IMR-90 (cell line): ENCODE data around the gene NCAPH2. TPM values are rescaled to one million over a fixed set of nuclear protein-coding genes. Genes with fewer than 3 reads are reported as not detected.

Experiments
- ATAC-seq: fragments of 200-7000 bp; cut with Tn5 transposase; 2 replicates; pipeline ENCODE4 v1.9.1; 2020; ENCODE audit warnings: low read depth, mild to moderate bottlenecking, moderate library complexity
- BruUV-seq: library from RNA; stranded (reverse); fragments of 400-500 nt; replicated peaks from 2 replicates; lab custom pipeline; 2021; lab: Mats Ljungman, UMichigan
- CTCF ChIA-PET: fragments of 300-600 bp; formaldehyde crosslinking; extraction: SDS; loops from one replicate; lab custom pipeline; 2021; ENCODE audit warnings: antibody characterized with exemption; lab: Yijun Ruan, JAX
- POLR2A ChIA-PET: fragments of 300-600 bp; sonication (Branson Sonifier 250); formaldehyde crosslinking; loops from one replicate; lab custom pipeline; 2022; ENCODE audit warnings: antibody characterized with exemption; ENCODE audit not compliant: unreplicated experiment; lab: Charles Lee
- DNase-seq: peaks from one replicate; pipeline ENCODE4 v3.0.0; 2013
- H2AFZ ChIP-seq: replicated peaks from 2 replicates; pipeline ENCODE3; 2013; ENCODE audit warnings: low read length, mild to moderate bottlenecking; ENCODE audit not compliant: poor library complexity
- H2AK5ac ChIP-seq: 2 replicates; pipeline ENCODE4 v1.6.1; 2013; ENCODE audit warnings: low read depth, low read length, inconsistent platforms
- H2AK9ac ChIP-seq: replicated peaks from 2 replicates; pipeline ENCODE3; 2013; ENCODE audit warnings: mild to moderate bottlenecking, low read depth, low read length, moderate library complexity; ENCODE audit not compliant: poor library complexity
- H2BK120ac ChIP-seq: 2 replicates; pipeline ENCODE4 v1.6.1; 2013; ENCODE audit warnings: low read depth, low read length, inconsistent platforms
- H2BK15ac ChIP-seq: 3 replicates; pipeline ENCODE4 v1.6.1; 2013; ENCODE audit warnings: low read depth, low read length, inconsistent platforms
- H2BK20ac ChIP-seq: 2 replicates; pipeline ENCODE4 v1.6.1; 2013; ENCODE audit warnings: low read depth, mild to moderate bottlenecking, inconsistent platforms, low read length, moderate library complexity
- H2BK5ac ChIP-seq: 2 replicates; pipeline ENCODE4 v1.6.1; 2013; ENCODE audit warnings: mild to moderate bottlenecking, low read depth, low read length, inconsistent platforms; ENCODE audit not compliant: poor library complexity, severe bottlenecking
- H3K14ac ChIP-seq: replicated peaks from 2 replicates; pipeline ENCODE4 v1.6.1; 2013; ENCODE audit warnings: low read depth, low read length, inconsistent platforms
- H3K18ac ChIP-seq: 2 replicates; pipeline ENCODE4 v1.6.1; 2013; ENCODE audit warnings: low read depth, low read length, control low read depth
- H3K23ac ChIP-seq: 2 replicates; pipeline ENCODE4 v1.6.1; 2013; ENCODE audit warnings: low read depth, low read length, inconsistent platforms
- H3K27ac ChIP-seq: 2 replicates; pipeline ENCODE4 v1.5.1; 2013; ENCODE audit warnings: mild to moderate bottlenecking, control low read depth, low read length; ENCODE audit not compliant: insufficient read depth
- H3K27me3 ChIP-seq: 2 replicates; pipeline ENCODE4 v1.6.1; 2013; ENCODE audit warnings: low read length; ENCODE audit not compliant: control insufficient read depth, insufficient read depth
- H3K36me3 ChIP-seq: 2 replicates; pipeline ENCODE4 v1.6.1; 2013; ENCODE audit warnings: low read length, mixed read lengths; ENCODE audit not compliant: control insufficient read depth, insufficient read depth
- H3K4ac ChIP-seq: 2 replicates; pipeline ENCODE4 v1.6.1; 2013; ENCODE audit warnings: low read depth, low read length, inconsistent platforms
- H3K4me1 ChIP-seq: 2 replicates; pipeline ENCODE4 v1.6.1; 2013; ENCODE audit warnings: low read length, mixed read lengths; ENCODE audit not compliant: control insufficient read depth, insufficient read depth
- H3K4me2 ChIP-seq: 2 replicates; pipeline ENCODE4 v1.6.1; 2013; ENCODE audit warnings: low read depth, mild to moderate bottlenecking, control low read depth, low read length, moderate library complexity
- H3K4me3 ChIP-seq: 2 replicates; pipeline ENCODE4 v1.5.1; 2013; ENCODE audit warnings: low read depth, mild to moderate bottlenecking, control low read depth, low read length, moderate library complexity; ENCODE audit not compliant: insufficient read depth
- H3K56ac ChIP-seq: 2 replicates; pipeline ENCODE4 v1.6.1; 2013; ENCODE audit warnings: low read length, inconsistent platforms; ENCODE audit not compliant: insufficient read depth; ENCODE audit errors: extremely low read depth
- H3K79me1 ChIP-seq, 2 experiments: 2 replicates each; pipeline ENCODE4 v1.6.1; 2013; ENCODE audit warnings: low read length in 2 of 2, inconsistent platforms in 1 of 2, low read depth in 1 of 2
- H3K9ac ChIP-seq: 2 replicates; pipeline ENCODE4 v1.6.1; 2013; ENCODE audit warnings: low read depth, low read length, control low read depth
- H3K9me1 ChIP-seq: 2 replicates; pipeline ENCODE4 v1.6.1; 2013; ENCODE audit warnings: low read length, inconsistent platforms; ENCODE audit not compliant: insufficient read depth
- H3K9me3 ChIP-seq: 2 replicates; pipeline ENCODE4 v1.6.1; 2013; ENCODE audit warnings: low read length; ENCODE audit not compliant: control insufficient read depth, insufficient read depth
- H4K20me1 ChIP-seq: 2 replicates; pipeline ENCODE4 v1.6.1; 2013; ENCODE audit warnings: low read length, inconsistent platforms; ENCODE audit not compliant: insufficient read depth
- H4K5ac ChIP-seq: 2 replicates; pipeline ENCODE4 v1.6.1; 2013; ENCODE audit warnings: mild to moderate bottlenecking, low read depth, low read length, control low read depth
- H4K8ac ChIP-seq, 2 experiments: 2 replicates each; pipeline ENCODE4 v1.6.1; 2013; ENCODE audit warnings: low read depth in 2 of 2, low read length in 2 of 2, control low read depth in 1 of 2, inconsistent platforms in 1 of 2
- H4K91ac ChIP-seq: 2 replicates; pipeline ENCODE4 v1.6.1; 2013; ENCODE audit warnings: low read depth, low read length, inconsistent platforms; ENCODE audit not compliant: insufficient read depth
- NFE2L2 ChIP-seq: fragments of 150-350 bp; IDR thresholded peaks from 2 replicates; pipeline ENCODE4 v1.6.1; 2016; ENCODE audit warnings: low read depth, mild to moderate bottlenecking, low read length
- WGBS, 2 experiments: methylation state at CpG; one replicate each; pipeline versions ENCODE4 v1.1.5 to v1.1.7; 2013; ENCODE audit warnings: missing lambda C conversion rate in 2 of 2; ENCODE audit not compliant: insufficient read length in 1 of 2; ENCODE audit errors: extremely low coverage in 2 of 2; 5-methylcytosine and 5-hydroxymethylcytosine counted together
- dilution Hi-C: fragments of 300-500 bp; cut with HindIII; formaldehyde crosslinking; loops from one replicate; pipeline ENCODE4 v1.14.3; 2018; ENCODE audit warnings: low sequenced_read_pairs; ENCODE audit not compliant: unreplicated experiment
- in situ Hi-C: fragments of 300-500 bp; cut with MboI; formaldehyde crosslinking; loops from 3 replicates; pipeline ENCODE4 v1.14.3; 2019; ENCODE audit warnings: low sequenced_read_pairs, inconsistent platforms, mixed read lengths
- intact Hi-C: fragments of 100-400 bp; cut with micrococcal nuclease; formaldehyde crosslinking; loops from 2 replicates; pipeline ENCODE4 v1.10.0; 2022
- polyA plus RNA-seq, 3 experiments: library from polyadenylated mRNA; depleted of rRNA; stranded (reverse); fragments of >200 nt; gene quantifications; 2 replicates each; pipeline ENCODE4 v1.2.3, GENCODE V29; 2012; ENCODE audit warnings: low replicate concordance in 1 of 3
- total RNA-seq: library from RNA; depleted of rRNA; stranded (reverse); fragments of >200 nt; gene quantifications from 2 replicates; pipeline ENCODE4 v1.2.3, GENCODE V29; 2012

Gene NCAPH2
- total and polyA plus RNA-seq, 2 of the 4 experiments (the other 2 are of a cell fraction), result 30.2 to 38.5 TPM

GRCh38 chr22:50469377-50470305 lies 38.4 kb upstream of the NCAPH2 start:
- peak overlapping the region; percentile 52 for H2AK9ac ChIP-seq
- H4K91ac ChIP-seq, result no peak overlapping the region
- H2BK15ac ChIP-seq, result no peak overlapping the region
- 100% methylated on average over 5 of the region's 25 CpGs; no CpG with 5 or more reads in 1 of the 2 experiments for WGBS, 2 experiments
- H3K23ac ChIP-seq, result peak overlapping the region; percentile 8; the same call in 1 of the 2 replicates
- peaks cover 34% of the 10 kb centered on the region for H3K36me3 ChIP-seq
- DNase-seq (peak; percentile 13), ATAC-seq (no peak)
- H3K27me3 ChIP-seq, result no peaks in the 10 kb centered on the region
- H3K9ac ChIP-seq, result no peak overlapping the region; the same call in 1 of the 2 replicates
- no peak overlapping the region for H2BK5ac ChIP-seq
- H3K4me1 ChIP-seq, result peaks cover 22% of the 10 kb centered on the region
- no TSS peak for BruUV-seq
- no peaks in the 10 kb centered on the region for H3K9me3 ChIP-seq
- peak overlapping the region; percentile 43 for H2AFZ ChIP-seq
- no peak for TF ChIP-seq NFE2L2
- no peak overlapping the region for H3K14ac ChIP-seq
- no peak overlapping the region for H2BK120ac ChIP-seq
- in situ Hi-C loops (no loop called here), intact Hi-C loops (no loop called here), dilution Hi-C loops (no loop called here)
- no peak overlapping the region for H2BK20ac ChIP-seq
- no peak overlapping the region for H3K18ac ChIP-seq
- peaks cover 24 to 72% of the 10 kb centered on the region in 2 experiments; a peak in 3 of 4 replicates for H3K79me1 ChIP-seq
- H3K4ac ChIP-seq, result no peak overlapping the region
- POLR2A ChIA-PET, result no interaction called here
- CTCF ChIA-PET, result no interaction called here
- no peak overlapping the region for H3K56ac ChIP-seq
- peaks cover 20% of the 10 kb centered on the region for H3K9me1 ChIP-seq
- no peak overlapping the region for H3K4me3 ChIP-seq
- H2AK5ac ChIP-seq, result peak overlapping the region; percentile 1; the same call in 1 of the 2 replicates
- H4K5ac ChIP-seq, result no peak overlapping the region
- no peak overlapping the region for H3K27ac ChIP-seq
- no peak overlapping the region for H3K4me2 ChIP-seq
- H4K8ac ChIP-seq, result no peak overlapping the region
- peaks cover 67% of the 10 kb centered on the region for H4K20me1 ChIP-seq
